IMR-90 (cell line): ENCODE measurements around the gene LDLRAD1. TPM values are rescaled to one million over a fixed set of nuclear protein-coding genes. Genes with fewer than 3 reads are reported as not detected.

Experiments
- ATAC-seq: fragments of 200-7000 bp; cut with Tn5 transposase; 2 replicates; pipeline ENCODE4 v1.9.1; 2020; ENCODE audit warnings: low read depth, mild to moderate bottlenecking, moderate library complexity
- BruUV-seq: library from RNA; stranded (reverse); fragments of 400-500 nt; replicated peaks from 2 replicates; lab custom pipeline; 2021; lab: Mats Ljungman, UMichigan
- CTCF ChIA-PET: fragments of 300-600 bp; formaldehyde crosslinking; extraction: SDS; loops from one replicate; lab custom pipeline; 2021; ENCODE audit warnings: antibody characterized with exemption; lab: Yijun Ruan, JAX
- POLR2A ChIA-PET: fragments of 300-600 bp; sonication (Branson Sonifier 250); formaldehyde crosslinking; loops from one replicate; lab custom pipeline; 2022; ENCODE audit warnings: antibody characterized with exemption; ENCODE audit not compliant: unreplicated experiment; lab: Charles Lee
- DNase-seq: peaks from one replicate; pipeline ENCODE4 v3.0.0; 2013
- H2AFZ ChIP-seq: replicated peaks from 2 replicates; pipeline ENCODE3; 2013; ENCODE audit warnings: low read length, mild to moderate bottlenecking; ENCODE audit not compliant: poor library complexity
- H2AK5ac ChIP-seq: 2 replicates; pipeline ENCODE4 v1.6.1; 2013; ENCODE audit warnings: low read depth, low read length, inconsistent platforms
- H2AK9ac ChIP-seq: replicated peaks from 2 replicates; pipeline ENCODE3; 2013; ENCODE audit warnings: mild to moderate bottlenecking, low read depth, low read length, moderate library complexity; ENCODE audit not compliant: poor library complexity
- H2BK120ac ChIP-seq: 2 replicates; pipeline ENCODE4 v1.6.1; 2013; ENCODE audit warnings: low read depth, low read length, inconsistent platforms
- H2BK15ac ChIP-seq: 3 replicates; pipeline ENCODE4 v1.6.1; 2013; ENCODE audit warnings: low read depth, low read length, inconsistent platforms
- H2BK20ac ChIP-seq: 2 replicates; pipeline ENCODE4 v1.6.1; 2013; ENCODE audit warnings: low read depth, mild to moderate bottlenecking, inconsistent platforms, low read length, moderate library complexity
- H2BK5ac ChIP-seq: 2 replicates; pipeline ENCODE4 v1.6.1; 2013; ENCODE audit warnings: mild to moderate bottlenecking, low read depth, low read length, inconsistent platforms; ENCODE audit not compliant: poor library complexity, severe bottlenecking
- H3K14ac ChIP-seq: replicated peaks from 2 replicates; pipeline ENCODE4 v1.6.1; 2013; ENCODE audit warnings: low read depth, low read length, inconsistent platforms
- H3K18ac ChIP-seq: 2 replicates; pipeline ENCODE4 v1.6.1; 2013; ENCODE audit warnings: low read depth, low read length, control low read depth
- H3K23ac ChIP-seq: 2 replicates; pipeline ENCODE4 v1.6.1; 2013; ENCODE audit warnings: low read depth, low read length, inconsistent platforms
- H3K27ac ChIP-seq: 2 replicates; pipeline ENCODE4 v1.5.1; 2013; ENCODE audit warnings: mild to moderate bottlenecking, control low read depth, low read length; ENCODE audit not compliant: insufficient read depth
- H3K27me3 ChIP-seq: 2 replicates; pipeline ENCODE4 v1.6.1; 2013; ENCODE audit warnings: low read length; ENCODE audit not compliant: control insufficient read depth, insufficient read depth
- H3K36me3 ChIP-seq: 2 replicates; pipeline ENCODE4 v1.6.1; 2013; ENCODE audit warnings: low read length, mixed read lengths; ENCODE audit not compliant: control insufficient read depth, insufficient read depth
- H3K4ac ChIP-seq: 2 replicates; pipeline ENCODE4 v1.6.1; 2013; ENCODE audit warnings: low read depth, low read length, inconsistent platforms
- H3K4me1 ChIP-seq: 2 replicates; pipeline ENCODE4 v1.6.1; 2013; ENCODE audit warnings: low read length, mixed read lengths; ENCODE audit not compliant: control insufficient read depth, insufficient read depth
- H3K4me2 ChIP-seq: 2 replicates; pipeline ENCODE4 v1.6.1; 2013; ENCODE audit warnings: low read depth, mild to moderate bottlenecking, control low read depth, low read length, moderate library complexity
- H3K4me3 ChIP-seq: 2 replicates; pipeline ENCODE4 v1.5.1; 2013; ENCODE audit warnings: low read depth, mild to moderate bottlenecking, control low read depth, low read length, moderate library complexity; ENCODE audit not compliant: insufficient read depth
- H3K56ac ChIP-seq: 2 replicates; pipeline ENCODE4 v1.6.1; 2013; ENCODE audit warnings: low read length, inconsistent platforms; ENCODE audit not compliant: insufficient read depth; ENCODE audit errors: extremely low read depth
- H3K79me1 ChIP-seq, 2 experiments: 2 replicates each; pipeline ENCODE4 v1.6.1; 2013; ENCODE audit warnings: low read length in 2 of 2, inconsistent platforms in 1 of 2, low read depth in 1 of 2
- H3K9ac ChIP-seq: 2 replicates; pipeline ENCODE4 v1.6.1; 2013; ENCODE audit warnings: low read depth, low read length, control low read depth
- H3K9me1 ChIP-seq: 2 replicates; pipeline ENCODE4 v1.6.1; 2013; ENCODE audit warnings: low read length, inconsistent platforms; ENCODE audit not compliant: insufficient read depth
- H3K9me3 ChIP-seq: 2 replicates; pipeline ENCODE4 v1.6.1; 2013; ENCODE audit warnings: low read length; ENCODE audit not compliant: control insufficient read depth, insufficient read depth
- H4K20me1 ChIP-seq: 2 replicates; pipeline ENCODE4 v1.6.1; 2013; ENCODE audit warnings: low read length, inconsistent platforms; ENCODE audit not compliant: insufficient read depth
- H4K5ac ChIP-seq: 2 replicates; pipeline ENCODE4 v1.6.1; 2013; ENCODE audit warnings: mild to moderate bottlenecking, low read depth, low read length, control low read depth
- H4K8ac ChIP-seq, 2 experiments: 2 replicates each; pipeline ENCODE4 v1.6.1; 2013; ENCODE audit warnings: low read depth in 2 of 2, low read length in 2 of 2, control low read depth in 1 of 2, inconsistent platforms in 1 of 2
- H4K91ac ChIP-seq: 2 replicates; pipeline ENCODE4 v1.6.1; 2013; ENCODE audit warnings: low read depth, low read length, inconsistent platforms; ENCODE audit not compliant: insufficient read depth
- BHLHE40 ChIP-seq: fragments of 150-350 bp; IDR thresholded peaks from 2 replicates; pipeline ENCODE4 v1.6.1; 2016; ENCODE audit warnings: mild to moderate bottlenecking, low read depth, low read length
- CEBPB ChIP-seq: IDR thresholded peaks from 2 replicates; pipeline ENCODE4 v1.6.1; 2012; ENCODE audit warnings: low read depth, low read length, improper control_type of control experiment
- CHD1 ChIP-seq: IDR thresholded peaks from 2 replicates; pipeline ENCODE4 v1.6.1; 2012; ENCODE audit warnings: low read depth, low read length, improper control_type of control experiment
- CTCF ChIP-seq: conservative IDR thresholded peaks from 2 replicates; pipeline ENCODE4 v1.5.1; 2012; ENCODE audit warnings: mild to moderate bottlenecking, low read depth, low read length, improper control_type of control experiment
- FOS ChIP-seq: fragments of 150-350 bp; IDR thresholded peaks from 2 replicates; pipeline ENCODE4 v1.6.1; 2016; ENCODE audit warnings: low read depth, low read length
- MAFK ChIP-seq: IDR thresholded peaks from 2 replicates; pipeline ENCODE4 v1.6.1; 2012; ENCODE audit warnings: low read depth, low read length, improper control_type of control experiment
- MAZ ChIP-seq: IDR thresholded peaks from 2 replicates; pipeline ENCODE4 v1.6.1; 2012; ENCODE audit warnings: low read depth, mild to moderate bottlenecking, low read length, improper control_type of control experiment, moderate library complexity, borderline replicate concordance
- MXI1 ChIP-seq: IDR thresholded peaks from 2 replicates; pipeline ENCODE4 v1.6.1; 2012; ENCODE audit warnings: low read depth, mild to moderate bottlenecking, low read length, moderate library complexity, borderline replicate concordance
- NFE2L2 ChIP-seq: fragments of 150-350 bp; IDR thresholded peaks from 2 replicates; pipeline ENCODE4 v1.6.1; 2016; ENCODE audit warnings: low read depth, mild to moderate bottlenecking, low read length
- POLR2A ChIP-seq: IDR thresholded peaks from 2 replicates; pipeline ENCODE4 v1.6.1; 2012; ENCODE audit warnings: mild to moderate bottlenecking, low read depth, low read length
- RAD21 ChIP-seq: IDR thresholded peaks from 2 replicates; pipeline ENCODE4 v1.6.1; 2012; ENCODE audit warnings: low read length, improper control_type of control experiment
- RCOR1 ChIP-seq: IDR thresholded peaks from 2 replicates; pipeline ENCODE4 v1.6.1; 2012; ENCODE audit warnings: mild to moderate bottlenecking, low read length, improper control_type of control experiment; ENCODE audit not compliant: insufficient replicate concordance
- RFX5 ChIP-seq: IDR thresholded peaks from 2 replicates; pipeline ENCODE4 v1.8.0; 2012; ENCODE audit warnings: low read depth, mild to moderate bottlenecking, low read length, moderate library complexity
- SMC3 ChIP-seq: fragments of 150-350 bp; IDR thresholded peaks from 2 replicates; pipeline ENCODE4 v1.6.1; 2016; ENCODE audit warnings: low read depth, mild to moderate bottlenecking, antibody characterized with exemption, low read length, moderate library complexity
- WGBS, 2 experiments: methylation state at CpG; one replicate each; pipeline versions ENCODE4 v1.1.5 to v1.1.7; 2013; ENCODE audit warnings: missing lambda C conversion rate in 2 of 2; ENCODE audit not compliant: insufficient read length in 1 of 2; ENCODE audit errors: extremely low coverage in 2 of 2; 5-methylcytosine and 5-hydroxymethylcytosine counted together
- dilution Hi-C: fragments of 300-500 bp; cut with HindIII; formaldehyde crosslinking; loops from one replicate; pipeline ENCODE4 v1.14.3; 2018; ENCODE audit warnings: low sequenced_read_pairs; ENCODE audit not compliant: unreplicated experiment
- in situ Hi-C: fragments of 300-500 bp; cut with MboI; formaldehyde crosslinking; loops from 3 replicates; pipeline ENCODE4 v1.14.3; 2019; ENCODE audit warnings: low sequenced_read_pairs, inconsistent platforms, mixed read lengths
- intact Hi-C: fragments of 100-400 bp; cut with micrococcal nuclease; formaldehyde crosslinking; loops from 2 replicates; pipeline ENCODE4 v1.10.0; 2022
- polyA plus RNA-seq, 3 experiments: library from polyadenylated mRNA; depleted of rRNA; stranded (reverse); fragments of >200 nt; gene quantifications; 2 replicates each; pipeline ENCODE4 v1.2.3, GENCODE V29; 2012; ENCODE audit warnings: low replicate concordance in 1 of 3
- total RNA-seq: library from RNA; depleted of rRNA; stranded (reverse); fragments of >200 nt; gene quantifications from 2 replicates; pipeline ENCODE4 v1.2.3, GENCODE V29; 2012
- TF ChIP-seq, protein P1 (sequence below): fragments of 150-350 bp; IDR thresholded peaks from 2 replicates; pipeline ENCODE4 v1.6.1; 2017; ENCODE audit warnings: mild to moderate bottlenecking, antibody characterized with exemption, low read length, low read depth
- TF ChIP-seq, protein P2 (sequence below): fragments of 150-350 bp; IDR thresholded peaks from 2 replicates; pipeline ENCODE4 v1.6.1; 2016; ENCODE audit warnings: low read depth, mild to moderate bottlenecking, low read length, moderate library complexity, borderline replicate concordance

Gene LDLRAD1
- total and polyA plus RNA-seq, 2 of the 4 experiments (the other 2 are of a cell fraction), result not detected

GRCh38 chr1:53998223-53998622 lies 19.8 kb downstream of the LDLRAD1 start:
- no peaks in the 10 kb centered on the region for H3K9me1 ChIP-seq
- no peak overlapping the region for H4K91ac ChIP-seq
- no peak overlapping the region for H4K5ac ChIP-seq
- no peak overlapping the region for H2AK9ac ChIP-seq
- no peaks in the 10 kb centered on the region for H3K79me1 ChIP-seq
- no peak overlapping the region for H3K23ac ChIP-seq
- no peak overlapping the region for H3K56ac ChIP-seq
- intact Hi-C loops (no loop called here), in situ Hi-C loops (no loop called here), dilution Hi-C loops (no loop called here)
- H3K4me2 ChIP-seq, result no peak overlapping the region
- H4K8ac ChIP-seq, result no peak overlapping the region
- H2BK120ac ChIP-seq, result no peak overlapping the region
- H3K14ac ChIP-seq, result no peak overlapping the region
- no peak overlapping the region for H2BK15ac ChIP-seq
- no peak overlapping the region for H3K9ac ChIP-seq
- TF ChIP-seq MXI1 (no peak), BHLHE40 (no peak), SMC3 (no peak), RAD21 (no peak), POLR2A (no peak), FOS (no peak), CEBPB (no peak), CTCF (no peak), MAZ (no peak), MAFK (no peak), RFX5 (no peak), NFE2L2 (no peak), CHD1 (no peak), RCOR1 (no peak)
- TF ChIP-seq, protein P1, sequence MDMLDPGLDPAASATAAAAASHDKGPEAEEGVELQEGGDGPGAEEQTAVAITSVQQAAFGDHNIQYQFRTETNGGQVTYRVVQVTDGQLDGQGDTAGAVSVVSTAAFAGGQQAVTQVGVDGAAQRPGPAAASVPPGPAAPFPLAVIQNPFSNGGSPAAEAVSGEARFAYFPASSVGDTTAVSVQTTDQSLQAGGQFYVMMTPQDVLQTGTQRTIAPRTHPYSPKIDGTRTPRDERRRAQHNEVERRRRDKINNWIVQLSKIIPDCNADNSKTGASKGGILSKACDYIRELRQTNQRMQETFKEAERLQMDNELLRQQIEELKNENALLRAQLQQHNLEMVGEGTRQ, result no peak
- TF ChIP-seq, protein P2, sequence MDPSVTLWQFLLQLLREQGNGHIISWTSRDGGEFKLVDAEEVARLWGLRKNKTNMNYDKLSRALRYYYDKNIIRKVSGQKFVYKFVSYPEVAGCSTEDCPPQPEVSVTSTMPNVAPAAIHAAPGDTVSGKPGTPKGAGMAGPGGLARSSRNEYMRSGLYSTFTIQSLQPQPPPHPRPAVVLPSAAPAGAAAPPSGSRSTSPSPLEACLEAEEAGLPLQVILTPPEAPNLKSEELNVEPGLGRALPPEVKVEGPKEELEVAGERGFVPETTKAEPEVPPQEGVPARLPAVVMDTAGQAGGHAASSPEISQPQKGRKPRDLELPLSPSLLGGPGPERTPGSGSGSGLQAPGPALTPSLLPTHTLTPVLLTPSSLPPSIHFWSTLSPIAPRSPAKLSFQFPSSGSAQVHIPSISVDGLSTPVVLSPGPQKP, result no peak
- H3K4me1 ChIP-seq, result no peaks in the 10 kb centered on the region
- H4K20me1 ChIP-seq, result no peaks in the 10 kb centered on the region
- no peak overlapping the region for H2BK20ac ChIP-seq
- no peak overlapping the region for H3K27ac ChIP-seq
- no peak overlapping the region for H2BK5ac ChIP-seq
- POLR2A ChIA-PET, result no interaction called here
- no peak for ATAC-seq
- peaks cover 16% of the 10 kb centered on the region for H3K27me3 ChIP-seq
- no TSS peak for BruUV-seq
- no peak overlapping the region for H2AFZ ChIP-seq
- no peak for DNase-seq
- no peaks in the 10 kb centered on the region; the same call in 1 of the 2 replicates for H3K9me3 ChIP-seq
- H3K36me3 ChIP-seq, result no peaks in the 10 kb centered on the region
- H3K4me3 ChIP-seq, result no peak overlapping the region
- CTCF ChIA-PET, result no interaction called here
- H2AK5ac ChIP-seq, result no peak overlapping the region
- H3K4ac ChIP-seq, result no peak overlapping the region
- WGBS, 2 experiments, result no CpG with 5 or more reads among the region's 1 CpG
- H3K18ac ChIP-seq, result no peak overlapping the region
